H1 (cell line): ENCODE results near the gene SELPLG. TPM values are rescaled to one million over a fixed set of nuclear protein-coding genes. Genes with fewer than 3 reads are reported as not detected.

ENCODE experiments used
- CTCF ChIA-PET: fragments of 300-600 bp; sonication (Branson Sonifier 250); formaldehyde crosslinking; loops from one replicate; lab custom pipeline; 2021; ENCODE audit not compliant: partially characterized antibody; lab: Charles Lee
- POLR2A ChIA-PET: fragments of 300-600 bp; sonication (Branson Sonifier 250); formaldehyde crosslinking; loops from one replicate; lab custom pipeline; 2021; ENCODE audit warnings: inconsistent platforms; ENCODE audit not compliant: partially characterized antibody; lab: Charles Lee
- DNase-seq, 2 experiments: peaks; one replicate each; pipeline versions ENCODE4 v3.0.0 to v3.0.0-alpha.2; 2010 to 2022; ENCODE audit warnings: low spot score in 2 of 2, low read depth in 1 of 2, mixed read lengths in 1 of 2
- FAIRE-seq: peaks from 2 replicates; lab custom pipeline; 2011; peaks lifted over from hg19 to GRCh38; lab: Jason Lieb, UNC
- H2AFZ ChIP-seq: 2 replicates; pipeline ENCODE4 v1.8.1; 2012; ENCODE audit warnings: low read length, inconsistent platforms
- H2AK5ac ChIP-seq: 2 replicates; pipeline ENCODE4 v1.6.1; 2013; ENCODE audit warnings: low read depth, low read length
- H2BK120ac ChIP-seq: replicated peaks from 2 replicates; pipeline ENCODE3; 2013; ENCODE audit warnings: low read depth, low read length, inconsistent platforms
- H2BK12ac ChIP-seq: 2 replicates; pipeline ENCODE4 v1.6.1; 2013; ENCODE audit warnings: low read depth, low read length
- H2BK15ac ChIP-seq: 2 replicates; pipeline ENCODE4 v1.6.1; 2013; ENCODE audit warnings: low read length
- H2BK20ac ChIP-seq: 2 replicates; pipeline ENCODE4 v1.6.1; 2013; ENCODE audit warnings: low read length
- H2BK5ac ChIP-seq: 2 replicates; pipeline ENCODE4 v1.6.1; 2013; ENCODE audit warnings: low read depth, low read length
- H3K14ac ChIP-seq: 2 replicates; pipeline ENCODE4 v1.6.1; 2013; ENCODE audit warnings: inconsistent platforms; ENCODE audit not compliant: insufficient read length
- H3K18ac ChIP-seq: 2 replicates; pipeline ENCODE4 v1.6.1; 2013; ENCODE audit warnings: low read length; ENCODE audit errors: extremely low read depth
- H3K23ac ChIP-seq: 2 replicates; pipeline ENCODE4 v1.6.1; 2013; ENCODE audit warnings: inconsistent platforms; ENCODE audit not compliant: insufficient read length
- H3K23me2 ChIP-seq: 2 replicates; pipeline ENCODE4 v1.6.1; 2013; ENCODE audit warnings: low read depth, low read length
- H3K27ac ChIP-seq: 2 replicates; pipeline ENCODE4 v1.6.1; 2011; ENCODE audit warnings: low read depth, low read length, inconsistent platforms
- H3K27me3 ChIP-seq, 4 experiments: replicated peaks in 1 of 4; 1 replicate in 1 of 4; 2 replicates in 3 of 4; pipeline versions ENCODE4 v1.6.1 to v1.8.1; 2011 to 2013; ENCODE audit warnings: low read length in 3 of 4, mild to moderate bottlenecking in 3 of 4, inconsistent platforms in 2 of 4, mixed read lengths in 2 of 4, moderate library complexity in 1 of 4; ENCODE audit not compliant: control insufficient read depth in 3 of 4, insufficient read depth in 3 of 4; ENCODE audit errors: extremely low read depth in 1 of 4
- H3K36me3 ChIP-seq, 4 experiments: 2 replicates each; pipeline versions ENCODE4 v1.6.1 to v1.8.1; 2011 to 2013; ENCODE audit warnings: mild to moderate bottlenecking in 4 of 4, low read length in 3 of 4, moderate library complexity in 2 of 4, control low read depth in 1 of 4, inconsistent platforms in 1 of 4; ENCODE audit not compliant: insufficient read depth in 4 of 4, control insufficient read depth in 2 of 4
- H3K4ac ChIP-seq: replicated peaks from 2 replicates; pipeline ENCODE3; 2013; ENCODE audit warnings: low read length, low read depth, mixed read lengths, inconsistent platforms; ENCODE audit not compliant: insufficient read length
- H3K4me1 ChIP-seq, 4 experiments: replicated peaks in 1 of 4; 1 replicate in 1 of 4; 2 replicates in 3 of 4; pipeline versions ENCODE4 v1.6.1 to v1.8.1; 2011 to 2013; ENCODE audit warnings: low read length in 3 of 4, inconsistent platforms in 2 of 4, mixed read lengths in 1 of 4; ENCODE audit not compliant: insufficient read depth in 4 of 4, control insufficient read depth in 3 of 4
- H3K4me2 ChIP-seq, 2 experiments: 2 replicates each; pipeline versions ENCODE4 v1.6.1 to v1.8.1; 2011 to 2013; ENCODE audit warnings: low read depth in 2 of 2, low read length in 2 of 2, control low read depth in 1 of 2, inconsistent platforms in 1 of 2, mild to moderate bottlenecking in 1 of 2; ENCODE audit not compliant: insufficient read depth in 1 of 2
- H3K4me3 ChIP-seq, 4 experiments: fragments of 200-600, 300-600 bp in 1 of 4; sonication (generic), shearing (Covaris generic), sonication (Bioruptor Twin) in 1 of 4; 2 replicates each; pipeline versions ENCODE4 v1.5.1 to v1.8.1; 2011 to 2016; ENCODE audit warnings: low read length in 4 of 4, low read depth in 3 of 4, control low read depth in 2 of 4, inconsistent platforms in 2 of 4, mild to moderate bottlenecking in 2 of 4, mixed read lengths in 1 of 4, moderate library complexity in 1 of 4; ENCODE audit not compliant: insufficient read depth in 2 of 4; ENCODE audit errors: extremely low read depth in 1 of 4
- H3K56ac ChIP-seq: replicated peaks from 2 replicates; pipeline ENCODE3; 2013; ENCODE audit warnings: low read depth, mild to moderate bottlenecking, mixed read lengths, low read length, inconsistent platforms; ENCODE audit not compliant: insufficient read length
- H3K79me1 ChIP-seq: 2 replicates; pipeline ENCODE4 v1.6.1; 2013; ENCODE audit warnings: low read depth, low read length, control low read depth
- H3K79me2 ChIP-seq, 2 experiments: 2 replicates each; pipeline versions ENCODE4 v1.6.1 to v1.8.1; 2012 to 2013; ENCODE audit warnings: low read length in 2 of 2, mild to moderate bottlenecking in 2 of 2, inconsistent platforms in 1 of 2; ENCODE audit not compliant: insufficient read depth in 2 of 2, control insufficient read depth in 1 of 2
- H3K9ac ChIP-seq, 4 experiments: replicated peaks in 1 of 4; 1 replicate in 1 of 4; 2 replicates in 3 of 4; pipeline versions ENCODE4 v1.6.1 to v1.8.1; 2011 to 2013; ENCODE audit warnings: low read depth in 3 of 4, low read length in 3 of 4, control low read depth in 2 of 4, mild to moderate bottlenecking in 2 of 4, moderate library complexity in 2 of 4, inconsistent platforms in 1 of 4; ENCODE audit errors: extremely low read depth in 1 of 4
- H3K9me3 ChIP-seq, 2 experiments: 2 replicates each; pipeline versions ENCODE4 v1.6.1 to v1.8.1; 2012 to 2013; ENCODE audit warnings: mild to moderate bottlenecking in 2 of 2, moderate library complexity in 2 of 2, control low read depth in 1 of 2, inconsistent platforms in 1 of 2, low read depth in 1 of 2, low read length in 1 of 2, mixed read lengths in 1 of 2; ENCODE audit not compliant: insufficient read depth in 2 of 2
- H4K20me1 ChIP-seq, 2 experiments: replicated peaks in 1 of 2; 2 replicates each; pipeline versions ENCODE3 to v1.8.1; 2011 to 2013; ENCODE audit warnings: inconsistent platforms in 2 of 2, low read length in 2 of 2, mild to moderate bottlenecking in 1 of 2; ENCODE audit not compliant: insufficient read depth in 2 of 2, control insufficient read depth in 1 of 2
- H4K5ac ChIP-seq: 2 replicates; pipeline ENCODE4 v1.6.1; 2013; ENCODE audit warnings: low read length, low read depth, mixed read lengths, inconsistent platforms; ENCODE audit not compliant: insufficient read length
- H4K8ac ChIP-seq: 2 replicates; pipeline ENCODE4 v1.8.0; 2013; ENCODE audit warnings: mild to moderate bottlenecking, moderate library complexity, low read length, inconsistent platforms; ENCODE audit not compliant: insufficient read depth; ENCODE audit errors: extremely low read depth
- H4K91ac ChIP-seq: replicated peaks from 2 replicates; pipeline ENCODE3; 2013; ENCODE audit warnings: low read length, mixed read lengths, inconsistent platforms; ENCODE audit not compliant: insufficient read length
- BRCA1 ChIP-seq: IDR thresholded peaks from 2 replicates; pipeline ENCODE4 v1.6.1; 2012; ENCODE audit warnings: low read depth, low read length, improper control_type of control experiment
- CEBPB ChIP-seq: IDR thresholded peaks from 2 replicates; pipeline ENCODE4 v1.6.1; 2012; ENCODE audit warnings: low read depth, low read length
- CTBP2 ChIP-seq: IDR thresholded peaks from 2 replicates; pipeline ENCODE4 v1.7.0; 2011; ENCODE audit warnings: borderline replicate concordance, mild to moderate bottlenecking, moderate library complexity, mixed read lengths, low read length; ENCODE audit not compliant: insufficient read depth, insufficient read length
- CTCF ChIP-seq, 3 experiments: IDR thresholded peaks; 1 replicate in 2 of 3; 2 replicates in 1 of 3; pipeline versions ENCODE4 v1.5.1 to v1.6.1; 2011; ENCODE audit warnings: low read length in 3 of 3, mild to moderate bottlenecking in 3 of 3, inconsistent platforms in 2 of 3, low read depth in 1 of 3, moderate library complexity in 1 of 3; ENCODE audit not compliant: insufficient read depth in 1 of 3; ENCODE audit errors: control extremely low read depth in 1 of 3
- GTF2F1 ChIP-seq: IDR thresholded peaks from 2 replicates; pipeline ENCODE4 v1.6.1; 2012; ENCODE audit warnings: low read depth, low read length, improper control_type of control experiment, borderline replicate concordance
- SIN3A ChIP-seq, 2 experiments: IDR thresholded peaks in 1 of 2; conservative IDR thresholded peaks in 1 of 2; 2 replicates each; pipeline ENCODE4 v1.6.1; 2011 to 2012; ENCODE audit warnings: low read length in 2 of 2, improper control_type of control experiment in 1 of 2, low read depth in 1 of 2, mild to moderate bottlenecking in 1 of 2
- SRF ChIP-seq: IDR thresholded peaks from 2 replicates; pipeline ENCODE4 v1.6.1; 2011; ENCODE audit warnings: mild to moderate bottlenecking, low read depth, low read length, moderate library complexity
- WGBS, 2 experiments: shearing (Covaris generic) in 1 of 2; methylation state at CpG; one replicate each; pipeline versions ENCODE4 v1.1.6 to v1.1.7; 2013 to 2015; ENCODE audit warnings: low lambda C conversion rate in 2 of 2, mixed read lengths in 2 of 2, inconsistent platforms in 1 of 2, low coverage in 1 of 2, missing lambda C conversion rate in 1 of 2; ENCODE audit not compliant: insufficient replicate concordance in 2 of 2, insufficient coverage in 1 of 2, insufficient read length in 1 of 2; ENCODE audit errors: extremely low coverage in 1 of 2, missing lambda C conversion rate in 1 of 2; 5-methylcytosine and 5-hydroxymethylcytosine counted together
- polyA plus RNA-seq, 7 experiments: library from polyadenylated mRNA; depleted of rRNA in 3 of 7; stranded (reverse) in 5 of 7; unstranded in 2 of 7; fragments of >200 nt in 5 of 7; fragments of 200-250 nt in 2 of 7; gene quantifications; 1 replicate in 5 of 7; 2 replicates in 1 of 7; 4 replicates in 1 of 7; pipeline versions ENCODE4 v1.2.1 to v1.2.3, GENCODE V29; 2011 to 2013; ENCODE audit warnings: missing spikeins in 2 of 7, mixed read lengths in 2 of 7
- total RNA-seq: library from RNA; stranded (reverse); fragmentation: NEBNext Ultra II Directional; extraction: Animal tissue kit (Norgen Biotek cat#: 25700); gene quantifications from 2 replicates; pipeline ENCODE4 v1.2.1, GENCODE V29; 2021

The SELPLG gene
- total and polyA plus RNA-seq, 2 of the 8 experiments (the other 6 are each of a cell fraction or from before 2014, with no cell fraction given), result 0.18 TPM; not detected in 1

- Histone ChIP-seq H4K8ac (0 out of 2 replicates have a peak overlapping the region, but pooled peaks have one; percentile 0), H3K4me3 (no peak overlapping the region), H2BK5ac (no peak overlapping the region), H2BK15ac (peak overlapping the region; percentile 81; the same call in 1 of the 2 replicates), H2BK120ac (no peak overlapping the region), H4K20me1 (no peaks in the 10 kb centered on the region), H3K18ac (peak overlapping the region; percentile 53; the same call in 1 of the 2 replicates), H3K23ac (no peak overlapping the region), H2AFZ (0 out of 2 replicates have a peak overlapping the region, but pooled peaks have one; percentile 19), H3K79me2 (no peaks in the 10 kb centered on the region), H2BK20ac (peak overlapping the region; percentile 23; the same call in 1 of the 2 replicates), H2AK5ac (no peak overlapping the region), H4K5ac (no peak overlapping the region), H3K36me3 (no peaks in the 10 kb centered on the region), H3K4ac (no peak overlapping the region), H3K27ac (no peak overlapping the region), H3K9me3 (no peaks in the 10 kb centered on the region; a peak in 2 of 4 replicates), H3K27me3 (no peaks in the 10 kb centered on the region), H4K91ac (no peak overlapping the region), H3K79me1 (no peaks in the 10 kb centered on the region), H3K23me2 (no peaks in the 10 kb centered on the region), H3K14ac (no peak overlapping the region), H3K4me1 (peaks cover 0 to 5% (median 4%) of the 10 kb centered on the region in 4 experiments; a peak in 4 of 7 replicates), H3K56ac (no peak overlapping the region), H3K4me2 (no peak overlapping the region), H2BK12ac (0 out of 2 replicates have a peak overlapping the region, but pooled peaks have one; percentile 68), H3K9ac (no peak overlapping the region)
- peak; percentile 70 to 95 for DNase-seq
- CTCF ChIA-PET, result interaction anchor here (0.7 to 22.5 kb wide), 40 partner anchors 7 to 626 kb away, joined by 3 to 523 read pairs (median 4); partner anchors contain the start of genes ISCU, SART3, SELPLG and TMEM119
- POLR2A ChIA-PET, result interaction anchor here (0.7 to 3.5 kb wide), 9 partner anchors 9 to 57 kb away, joined by 3 to 14 read pairs (median 4); partner anchors contain the start of genes ISCU and SART3
- WGBS, 2 experiments, result 29% methylated on average over 16 of the region's 16 CpGs; no CpG with 5 or more reads in 1 of the 2 experiments
- no peak for FAIRE-seq
- TF ChIP-seq SIN3A (conservative IDR thresholded peaks at IDR 0.05 in 1 of 2, IDR thresholded peaks at IDR 0.05 in 1 of 2; ENCODE audit: low read depth in 1 of 2, low read length in 2 of 2), result no peak
- TF ChIP-seq BRCA1, result peak; percentile 45; the same call in 1 of the 2 replicates
- no peak for TF ChIP-seq CEBPB
- TF ChIP-seq CTBP2, result no peak
- TF ChIP-seq GTF2F1, result no peak
- peak; percentile 78 to 93 (median 89) for TF ChIP-seq CTCF (IDR thresholded peaks at IDR 0.05; ENCODE audit: control extremely low read depth in 1 of 3, insufficient read depth in 1 of 3, low read depth in 1 of 3, low read length in 3 of 3)
- no peak for TF ChIP-seq SRF
These were observed 15.4 kb downstream of the SELPLG start for GRCh38 chr12:108618079-108618952.
